ENCODE data around the gene LRFN2. TPM values are rescaled to one million over a fixed set of nuclear protein-coding genes. Genes with fewer than 3 reads are reported as not detected.

Gene LRFN2
- total and polyA plus RNA-seq, 2 donors from 2014 or later, result not detected

DNA sequence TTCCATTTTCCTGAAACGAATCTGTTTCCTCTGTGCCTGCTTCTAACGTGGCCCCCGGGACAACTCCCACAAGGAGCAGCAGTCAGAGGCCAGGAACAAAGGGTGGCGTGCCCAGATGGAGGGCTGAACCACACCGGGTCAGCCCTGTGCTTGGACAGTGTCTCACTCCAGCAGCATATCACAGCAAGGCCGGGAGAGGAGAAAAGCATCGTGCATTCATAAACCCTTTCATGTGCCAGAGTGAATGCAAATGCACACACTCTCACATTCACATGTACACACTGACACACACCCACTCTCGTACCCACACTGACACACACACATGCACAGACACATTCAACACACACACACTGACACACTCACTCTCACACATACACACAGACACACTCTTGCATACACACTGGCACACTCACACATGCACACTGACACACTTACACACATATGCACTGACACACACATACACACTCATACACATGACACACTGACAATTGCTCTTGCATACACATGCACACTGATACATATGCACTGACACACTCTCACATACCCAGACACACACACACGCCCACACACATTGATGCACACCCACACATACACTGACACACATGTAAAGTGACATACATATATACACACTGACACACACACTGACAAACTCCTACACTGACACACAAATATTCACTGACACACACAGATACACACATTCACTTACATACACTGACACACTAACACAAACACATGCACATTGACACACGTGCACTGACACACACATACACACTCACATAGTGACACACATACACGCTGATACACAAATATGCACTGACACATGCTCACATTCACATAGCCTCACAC is 237.0 kb downstream of the LRFN2 start:
- intact Hi-C loops (cut with DNase I), result no loop called here
- Histone ChIP-seq H3K27me3 (ENCODE audit: control insufficient read depth, insufficient read depth, low read length) (no peaks in the 10 kb centered on the region), H3K36me3 (ENCODE audit: control insufficient read depth in 2 of 3, insufficient read depth in 3 of 3, low read length in 3 of 3) (no peaks in the 10 kb centered on the region), H3K9me3 (ENCODE audit: control insufficient read depth in 2 of 3, insufficient read depth in 1 of 3, low read length in 3 of 3) (no peaks in the 10 kb centered on the region), H3K27ac (ENCODE audit: low read depth in 2 of 2, low read length in 2 of 2) (no peak overlapping the region), H3K9ac (ENCODE audit: low read length in 3 of 3) (no peak overlapping the region), H3K4me3 (ENCODE audit: low read length in 3 of 3) (no peak overlapping the region), H3K4me1 (ENCODE audit: control insufficient read depth in 2 of 3, insufficient read depth in 2 of 3, low read depth in 1 of 3, low read length in 3 of 3) (no peaks in the 10 kb centered on the region)
- FAIRE-seq (no peak), DNase-seq (peak in 1 of 5 donors; percentile 21)
- TF ChIP-seq, protein P1, sequence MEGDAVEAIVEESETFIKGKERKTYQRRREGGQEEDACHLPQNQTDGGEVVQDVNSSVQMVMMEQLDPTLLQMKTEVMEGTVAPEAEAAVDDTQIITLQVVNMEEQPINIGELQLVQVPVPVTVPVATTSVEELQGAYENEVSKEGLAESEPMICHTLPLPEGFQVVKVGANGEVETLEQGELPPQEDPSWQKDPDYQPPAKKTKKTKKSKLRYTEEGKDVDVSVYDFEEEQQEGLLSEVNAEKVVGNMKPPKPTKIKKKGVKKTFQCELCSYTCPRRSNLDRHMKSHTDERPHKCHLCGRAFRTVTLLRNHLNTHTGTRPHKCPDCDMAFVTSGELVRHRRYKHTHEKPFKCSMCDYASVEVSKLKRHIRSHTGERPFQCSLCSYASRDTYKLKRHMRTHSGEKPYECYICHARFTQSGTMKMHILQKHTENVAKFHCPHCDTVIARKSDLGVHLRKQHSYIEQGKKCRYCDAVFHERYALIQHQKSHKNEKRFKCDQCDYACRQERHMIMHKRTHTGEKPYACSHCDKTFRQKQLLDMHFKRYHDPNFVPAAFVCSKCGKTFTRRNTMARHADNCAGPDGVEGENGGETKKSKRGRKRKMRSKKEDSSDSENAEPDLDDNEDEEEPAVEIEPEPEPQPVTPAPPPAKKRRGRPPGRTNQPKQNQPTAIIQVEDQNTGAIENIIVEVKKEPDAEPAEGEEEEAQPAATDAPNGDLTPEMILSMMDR (IDR thresholded peaks at IDR 0.05; ENCODE audit: borderline replicate concordance, extremely low read depth, insufficient read depth), result no peak

DNA sequence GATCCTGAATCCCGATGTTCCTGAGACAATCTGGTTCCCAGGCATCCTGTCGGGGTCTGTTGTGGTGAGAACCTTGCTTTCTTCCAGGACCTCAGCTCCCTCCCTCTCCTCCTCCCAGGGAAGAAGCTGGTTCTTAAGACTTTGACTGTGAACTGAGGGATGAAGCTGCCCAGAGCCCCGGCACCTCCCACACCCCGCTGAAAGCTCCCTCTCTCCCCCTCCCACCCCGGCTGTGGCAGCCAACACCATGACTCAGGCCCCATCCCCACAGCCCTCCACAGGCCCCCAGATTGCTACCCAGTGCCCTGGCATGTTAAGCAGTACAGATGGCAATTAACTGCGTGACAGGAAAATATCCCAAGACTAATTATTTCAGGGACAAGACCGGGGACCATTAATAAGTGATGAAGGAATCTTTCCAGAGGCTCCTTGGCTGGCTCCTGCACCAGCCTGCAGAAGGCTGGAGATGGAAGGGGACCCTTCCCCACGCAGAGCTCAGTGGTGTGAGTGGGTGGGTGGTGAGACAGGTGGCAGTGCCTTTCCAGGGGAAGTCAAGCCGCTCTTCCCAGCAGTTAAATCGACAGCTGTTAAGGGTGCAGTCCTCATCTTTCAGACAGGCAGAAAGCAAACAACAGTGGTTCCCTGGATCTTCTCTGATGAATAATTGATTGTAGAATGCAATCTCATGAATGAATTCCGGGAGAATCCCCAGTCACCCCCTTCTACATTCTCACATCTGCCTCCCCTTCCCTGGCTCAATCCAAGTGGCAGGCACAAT is 237.9 kb downstream of the LRFN2 start:
- Histone ChIP-seq H3K4me3 (ENCODE audit: low read length in 3 of 3) (no peak overlapping the region), H3K36me3 (ENCODE audit: control insufficient read depth in 2 of 3, insufficient read depth in 3 of 3, low read length in 3 of 3) (no peaks in the 10 kb centered on the region), H3K27me3 (ENCODE audit: control insufficient read depth, insufficient read depth, low read length) (no peaks in the 10 kb centered on the region), H3K9ac (ENCODE audit: low read length in 3 of 3) (no peak overlapping the region), H3K9me3 (ENCODE audit: control insufficient read depth in 2 of 3, insufficient read depth in 1 of 3, low read length in 3 of 3) (no peaks in the 10 kb centered on the region), H3K27ac (ENCODE audit: low read depth in 2 of 2, low read length in 2 of 2) (no peak overlapping the region), H3K4me1 (ENCODE audit: control insufficient read depth in 2 of 3, insufficient read depth in 2 of 3, low read depth in 1 of 3, low read length in 3 of 3) (no peaks in the 10 kb centered on the region)
- intact Hi-C loops (cut with DNase I), result no loop called here
- DNase-seq (peak in 3 of 5 donors; percentile 17 to 36 (median 26)), FAIRE-seq (no peak)
- TF ChIP-seq, protein P1 (IDR thresholded peaks at IDR 0.05; ENCODE audit: borderline replicate concordance, extremely low read depth, insufficient read depth), result no peak

DNA sequence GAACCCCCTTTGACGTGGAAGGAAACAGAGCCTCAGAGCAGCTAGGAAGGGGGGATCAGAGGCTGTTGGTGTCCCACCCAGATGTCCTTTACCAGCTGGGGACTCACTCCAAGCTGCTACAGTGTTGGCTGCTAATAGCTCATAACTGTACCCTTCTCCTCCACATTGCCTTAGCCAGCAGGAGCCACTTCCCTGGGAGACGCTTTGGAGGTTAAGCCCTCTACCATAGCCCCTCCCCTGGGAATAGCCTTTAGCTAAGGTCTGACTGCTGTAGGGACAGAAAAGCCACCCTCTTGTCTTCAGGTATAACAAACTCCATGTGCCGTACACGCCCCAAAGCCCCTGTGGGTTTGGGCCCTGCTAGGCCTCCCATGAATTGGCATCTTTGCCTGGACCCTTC is 238.6 kb downstream of the LRFN2 start:
- TF ChIP-seq, protein P1 (IDR thresholded peaks at IDR 0.05; ENCODE audit: borderline replicate concordance, extremely low read depth, insufficient read depth), result no peak
- Histone ChIP-seq H3K4me3 (ENCODE audit: low read length in 3 of 3) (no peak overlapping the region), H3K9me3 (ENCODE audit: control insufficient read depth in 2 of 3, insufficient read depth in 1 of 3, low read length in 3 of 3) (no peaks in the 10 kb centered on the region), H3K36me3 (ENCODE audit: control insufficient read depth in 2 of 3, insufficient read depth in 3 of 3, low read length in 3 of 3) (no peaks in the 10 kb centered on the region), H3K4me1 (ENCODE audit: control insufficient read depth in 2 of 3, insufficient read depth in 2 of 3, low read depth in 1 of 3, low read length in 3 of 3) (no peaks in the 10 kb centered on the region), H3K9ac (ENCODE audit: low read length in 3 of 3) (no peak overlapping the region), H3K27me3 (ENCODE audit: control insufficient read depth, insufficient read depth, low read length) (no peaks in the 10 kb centered on the region), H3K27ac (ENCODE audit: low read depth in 2 of 2, low read length in 2 of 2) (no peak overlapping the region)
- DNase-seq (peak in 1 of 5 donors; percentile 20), FAIRE-seq (no peak)
- intact Hi-C loops (cut with DNase I), result no loop called here

Data from kidney (tissue), 14 donors.